SK-N-MC (cell line): ENCODE results near the gene FAM107B.

Source experiments
- EZH2 ChIP-seq: fragments of 200-600 bp; sonication (generic); IDR thresholded peaks from one replicate; pipeline ENCODE4 v1.6.1; 2017; ENCODE audit warnings: antibody characterized with exemption
- FOXP2 ChIP-seq: optimal IDR thresholded peaks from 2 replicates; pipeline ENCODE3; 2011; ENCODE audit warnings: mild to moderate bottlenecking, moderate library complexity; ENCODE audit not compliant: insufficient read depth; ENCODE audit errors: extremely low read length, control extremely low read depth
- POLR2AphosphoS5 ChIP-seq: IDR thresholded peaks from 2 replicates; pipeline ENCODE4 v1.6.1; 2012; ENCODE audit warnings: mild to moderate bottlenecking, low read depth, low read length, borderline replicate concordance

- no peak for TF ChIP-seq POLR2AphosphoS5
- TF ChIP-seq EZH2 = no peak
- TF ChIP-seq FOXP2 = no peak
Observed at GRCh38 chr10:14534152-14534551, 240.5 kb downstream of the FAM107B start.
